ENCODE data around the gene NRXN2.

- TF ChIP-seq CTCF (conservative IDR thresholded peaks at IDR 0.05; ENCODE audit: low read length) (no peak), EZH2phosphoT487 (IDR thresholded peaks at IDR 0.05; ENCODE audit: borderline replicate concordance) (no peak)
Observed at GRCh38 chr11:64676261-64676615, 46.8 kb downstream of the NRXN2 start.

All from Loucy (cell line).